ENCODE results near the gene HNRNPA2B1.
"Not testable (repeated sequence)": the region's sequence is repeated elsewhere in the genome, so short reads cannot be mapped to it uniquely, and the experiment has no call there.

Gene HNRNPA2B1

GRCh38 chr7:26185131-26185843 is 15.3 kb downstream of the HNRNPA2B1 start:
- DNase-seq (ENCODE audit: low spot score): no peak

GRCh38 chr7:26184281-26185101 is 16.1 kb downstream of the HNRNPA2B1 start:
- DNase-seq (ENCODE audit: low spot score): not testable (repeated sequence)

- no peak for DNase-seq (ENCODE audit: low spot score)
These were observed 16.8 kb downstream of the HNRNPA2B1 start for GRCh38 chr7:26183545-26184280.

GRCh38 chr7:26182706-26183105 is 17.8 kb downstream of the HNRNPA2B1 start:
- DNase-seq (ENCODE audit: low spot score): no peak

- DNase-seq (ENCODE audit: low spot score): no peak
These were observed 18.3 kb downstream of the HNRNPA2B1 start for GRCh38 chr7:26182283-26182682.

GRCh38 chr7:26181474-26182227 is 18.9 kb downstream of the HNRNPA2B1 start:
- DNase-seq (ENCODE audit: low spot score): no peak

GRCh38 chr7:26180792-26181198 is 19.8 kb downstream of the HNRNPA2B1 start:
- DNase-seq (ENCODE audit: low spot score): no peak

- no peak for DNase-seq (ENCODE audit: low spot score)
These were observed 20.6 kb downstream of the HNRNPA2B1 start for GRCh38 chr7:26179826-26180497.

GRCh38 chr7:26179422-26179821 is 21.1 kb downstream of the HNRNPA2B1 start:
- no peak for DNase-seq (ENCODE audit: low spot score)

- DNase-seq (ENCODE audit: low spot score): no peak
These were observed 22.1 kb downstream of the HNRNPA2B1 start for GRCh38 chr7:26178272-26178960.

- not testable (repeated sequence) for DNase-seq (ENCODE audit: low spot score)
These were observed 23.3 kb downstream of the HNRNPA2B1 start for GRCh38 chr7:26177269-26177668.

GRCh38 chr7:26176696-26177095 is 23.9 kb downstream of the HNRNPA2B1 start:
- DNase-seq (ENCODE audit: low spot score): not testable (repeated sequence)

GRCh38 chr7:26175903-26176302 is 24.6 kb downstream of the HNRNPA2B1 start:
- not testable (repeated sequence) for DNase-seq (ENCODE audit: low spot score)

GRCh38 chr7:26172048-26172447 is 28.5 kb downstream of the HNRNPA2B1 start:
- no peak for DNase-seq (ENCODE audit: low spot score)

GRCh38 chr7:26171601-26172000 is 28.9 kb downstream of the HNRNPA2B1 start:
- DNase-seq (ENCODE audit: low spot score): no peak

- no peak for DNase-seq (ENCODE audit: low spot score)
These were observed 29.9 kb downstream of the HNRNPA2B1 start for GRCh38 chr7:26170663-26171062.

GRCh38 chr7:26169271-26169670 is 31.3 kb downstream of the HNRNPA2B1 start:
- DNase-seq (ENCODE audit: low spot score): no peak

GRCh38 chr7:26168458-26169023 is 32.0 kb downstream of the HNRNPA2B1 start:
- DNase-seq (ENCODE audit: low spot score): no peak

GRCh38 chr7:26167303-26167934 is 33.1 kb downstream of the HNRNPA2B1 start:
- DNase-seq (ENCODE audit: low spot score): no peak

All from D341Med (cell line).